HG03108 (cell line): ENCODE measurements around the gene CHPF.

Source experiments
- ATAC-seq: cut with Tn5 transposase; IDR thresholded peaks from one replicate; pipeline ENCODE4 v1.9.1; 2021; ENCODE audit warnings: moderate library complexity; ENCODE audit not compliant: unreplicated experiment

CHPF gene

DNA sequence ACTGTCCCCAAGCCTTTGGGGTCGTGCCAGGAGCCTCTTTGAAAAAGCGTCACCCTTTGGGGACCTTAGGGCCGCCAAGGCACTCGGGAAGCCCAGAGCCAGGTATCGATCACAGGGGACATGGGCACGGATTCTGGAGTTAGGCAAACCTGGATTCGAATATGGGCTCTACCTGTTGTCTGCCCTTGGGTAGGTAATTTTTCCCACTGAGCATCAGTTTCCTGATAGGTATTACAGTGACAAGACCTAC lies 9.5 kb upstream of the CHPF start:
- ATAC-seq = no peak

DNA sequence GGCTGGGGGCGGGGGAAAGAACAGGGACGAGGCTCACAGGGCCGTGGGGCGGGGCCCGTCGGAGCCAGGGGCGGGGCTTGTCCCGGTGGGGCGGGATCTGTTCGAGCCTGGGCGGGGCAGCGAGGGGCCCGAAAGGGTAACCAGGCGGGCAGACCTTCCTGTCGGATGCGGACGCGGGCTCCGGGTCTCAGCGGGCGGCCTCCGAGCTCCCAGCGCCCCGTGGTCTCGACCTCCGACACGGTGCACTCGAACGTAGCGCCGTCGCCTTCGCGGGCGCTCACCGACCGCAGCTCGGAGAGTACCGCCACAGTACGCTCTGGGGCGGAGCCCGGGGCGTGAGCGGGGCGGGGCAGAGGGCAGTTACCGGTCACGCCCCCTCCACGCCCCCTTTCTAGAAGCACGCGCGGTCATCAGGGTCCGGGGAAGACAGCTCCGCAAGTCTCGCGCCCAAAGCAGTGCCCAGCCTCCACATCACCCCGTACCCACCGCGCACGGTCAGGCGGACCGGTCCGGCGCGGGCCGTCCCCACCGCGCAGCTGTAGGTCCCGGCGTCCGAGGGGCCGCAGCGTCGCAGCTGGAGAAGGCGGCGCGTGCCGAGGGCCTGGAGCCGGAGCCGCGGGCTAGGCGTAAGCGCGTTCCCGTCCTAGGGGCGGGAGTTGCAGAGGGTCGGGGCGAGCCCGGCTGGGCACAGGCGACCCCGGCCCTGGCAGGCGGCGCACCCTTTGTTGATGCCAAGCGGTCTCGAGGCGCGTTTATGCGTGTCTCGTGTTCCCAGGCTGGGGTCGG lies 9.0 kb upstream of the CHPF start:
- ATAC-seq = peak; percentile 89

DNA sequence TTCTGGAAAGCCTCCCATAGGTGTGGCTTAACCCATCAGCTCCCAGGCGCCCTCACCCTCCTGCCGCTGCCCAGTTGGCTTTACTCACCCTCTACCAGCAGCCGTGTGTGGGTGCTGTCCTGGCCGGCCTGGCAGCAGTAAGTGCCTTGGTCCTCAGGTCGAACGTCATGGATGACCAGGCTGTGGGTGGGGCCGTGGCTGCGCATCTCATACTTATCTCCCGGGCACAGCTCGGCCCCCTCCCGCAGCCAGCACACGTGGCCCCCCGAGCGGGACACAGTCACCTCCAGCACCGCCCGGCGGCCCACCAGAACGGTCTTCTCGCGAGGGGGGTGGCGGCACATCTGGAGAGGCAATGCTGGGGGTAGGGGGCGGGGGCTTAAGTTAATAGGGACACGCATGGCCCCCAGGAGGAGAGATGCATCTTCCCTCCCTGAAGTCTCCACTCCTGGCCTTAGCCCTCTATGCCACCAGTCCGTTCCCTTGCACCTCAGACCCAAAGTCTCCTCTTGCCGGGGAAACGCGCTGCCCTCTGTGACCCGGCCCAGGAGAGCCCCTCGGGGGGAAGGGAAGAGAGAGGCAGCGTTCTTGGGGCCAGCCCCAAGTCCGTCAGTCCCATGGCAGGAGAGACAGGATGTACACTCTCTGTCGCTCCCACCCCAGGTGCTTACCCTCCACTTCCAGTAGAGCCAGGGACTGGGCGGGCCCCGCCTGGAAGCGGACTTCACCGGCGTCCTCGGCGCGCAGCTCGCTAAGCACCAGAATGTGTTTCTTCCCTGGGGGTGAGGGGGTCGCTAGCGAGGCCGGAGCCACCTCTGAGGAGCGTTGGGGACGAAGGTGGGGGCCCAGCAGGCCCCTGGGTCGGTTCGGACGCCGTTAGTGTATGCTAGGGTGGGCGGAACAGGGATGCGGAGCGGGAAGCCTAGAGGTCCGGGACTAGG lies 8.1 kb upstream of the CHPF start:
- peak; percentile 26 for ATAC-seq

DNA sequence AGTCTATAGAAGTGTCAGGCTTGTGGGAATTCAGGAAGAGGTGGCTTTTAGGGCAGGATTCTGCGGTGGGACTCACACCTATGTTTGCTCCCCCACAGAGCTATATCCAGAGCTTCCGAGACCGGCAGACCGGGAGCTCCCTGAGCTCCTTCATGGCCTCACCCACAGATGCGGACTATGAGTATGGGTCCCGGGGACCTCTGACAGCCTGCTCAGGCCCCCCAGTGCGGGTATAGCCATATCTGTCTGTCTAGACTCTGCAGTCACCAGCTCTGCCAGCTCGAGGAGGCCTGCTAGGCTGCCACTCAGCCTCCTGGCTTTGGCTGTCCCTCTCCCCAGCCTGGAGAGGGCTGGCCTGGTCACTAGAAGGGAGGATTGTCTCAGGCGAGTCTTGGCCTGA lies 6.0 kb upstream of the CHPF start:
- ATAC-seq = no peak

DNA sequence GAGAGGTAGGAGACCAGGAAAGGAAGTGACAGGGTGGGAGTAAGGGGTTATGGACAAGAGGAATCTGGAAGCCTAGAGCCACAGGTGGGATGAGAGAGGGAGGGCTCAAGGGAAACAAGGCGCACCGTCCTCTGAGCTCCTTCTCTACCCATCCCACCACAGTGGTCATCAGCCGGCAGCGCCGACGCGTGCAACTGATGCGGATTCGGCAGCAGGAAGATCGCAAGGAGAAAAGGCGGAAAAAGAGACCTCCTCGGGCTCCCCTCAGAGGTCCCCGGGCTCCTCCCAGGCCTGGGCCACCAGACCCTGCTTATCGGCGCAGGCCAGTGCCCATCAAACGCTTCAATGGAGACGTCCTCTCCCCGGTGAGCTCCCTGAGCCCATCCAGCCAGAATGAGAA lies 5.4 kb upstream of the CHPF start:
- ATAC-seq = no peak

DNA sequence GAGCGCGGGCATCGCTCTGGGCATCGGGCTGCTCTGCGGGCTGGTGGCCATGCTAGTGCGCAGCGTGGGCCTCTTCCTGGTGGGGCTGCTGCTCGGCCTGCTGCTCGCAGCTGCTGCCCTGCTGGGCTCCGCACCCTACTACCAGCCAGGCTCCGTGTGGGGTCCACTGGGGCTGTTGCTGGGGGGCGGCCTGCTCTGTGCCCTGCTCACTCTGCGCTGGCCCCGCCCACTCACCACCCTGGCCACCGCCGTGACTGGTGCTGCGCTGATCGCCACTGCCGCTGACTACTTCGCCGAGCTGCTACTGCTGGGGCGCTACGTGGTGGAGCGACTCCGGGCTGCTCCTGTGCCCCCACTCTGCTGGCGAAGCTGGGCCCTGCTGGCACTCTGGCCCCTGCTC lies 4.0 kb upstream of the CHPF start:
- no peak for ATAC-seq

DNA sequence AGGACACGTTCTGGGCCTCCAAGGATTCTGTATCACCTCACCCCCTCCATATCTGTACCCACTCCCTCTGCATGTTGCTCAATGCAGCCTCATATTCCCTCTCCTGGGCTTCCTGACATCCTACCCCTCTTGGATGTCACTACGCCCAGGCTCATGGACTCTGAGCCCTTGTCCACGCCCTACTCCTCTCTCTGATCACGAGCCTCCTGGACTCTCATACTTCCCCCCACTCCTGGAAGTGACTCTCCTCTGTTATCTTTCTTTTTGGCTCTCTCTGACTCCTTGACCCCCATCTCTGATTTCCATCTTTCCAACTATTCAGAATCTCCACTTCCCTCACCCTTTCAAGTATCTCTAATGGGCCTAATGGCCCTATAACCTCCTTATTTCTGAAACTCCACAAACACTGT lies 2.3 kb upstream of the CHPF start:
- ATAC-seq = no peak

DNA sequence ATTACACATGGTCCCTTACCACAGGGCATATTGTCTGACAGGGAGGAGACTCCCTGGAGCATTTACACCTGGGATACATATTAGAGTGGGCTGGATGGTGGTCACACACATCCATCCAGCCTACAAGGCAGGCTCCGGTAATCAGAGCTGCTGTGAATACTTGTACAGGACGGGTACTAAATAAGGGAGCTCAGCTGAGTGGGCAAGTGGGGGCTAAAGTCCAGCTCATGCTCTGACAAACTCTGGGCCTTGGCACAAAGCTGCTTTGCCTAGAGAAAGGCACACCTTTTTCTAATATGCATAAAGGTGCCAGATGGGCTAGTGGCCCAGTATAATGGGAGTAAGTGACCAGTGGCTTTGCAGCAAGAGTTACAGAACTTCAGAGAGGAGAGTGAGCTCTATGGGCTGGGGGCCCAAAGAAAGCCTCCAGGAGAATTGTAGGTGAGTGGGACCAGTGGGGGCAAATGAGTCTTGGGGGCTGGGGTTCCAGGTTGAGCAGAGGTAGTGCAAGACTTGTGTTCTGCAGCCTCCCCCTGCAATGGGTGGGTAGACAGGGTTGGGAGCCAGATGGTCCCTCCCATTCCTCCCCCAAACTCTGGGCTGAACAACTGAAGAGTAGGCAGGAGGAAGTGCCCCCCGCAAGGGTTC lies 1.8 kb upstream of the CHPF start:
- ATAC-seq = no peak

DNA sequence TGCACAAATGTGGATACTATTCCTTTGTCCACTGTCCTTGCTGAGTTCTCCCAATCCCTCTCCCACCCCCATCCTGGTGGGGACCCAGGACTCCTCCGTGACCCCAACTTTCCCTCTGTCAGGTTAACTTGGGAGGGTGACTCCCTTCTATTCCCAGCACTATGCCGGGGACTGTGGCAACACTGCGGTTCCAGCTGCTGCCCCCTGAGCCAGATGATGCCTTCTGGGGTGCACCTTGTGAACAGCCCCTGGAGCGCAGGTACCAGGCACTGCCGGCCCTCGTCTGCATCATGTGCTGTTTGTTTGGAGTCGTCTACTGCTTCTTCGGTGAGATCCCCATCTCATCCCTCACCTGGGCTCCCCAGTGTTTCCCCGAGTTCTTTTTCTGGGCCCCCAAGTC lies 958 bp upstream of the CHPF start:
- no peak for ATAC-seq

DNA sequence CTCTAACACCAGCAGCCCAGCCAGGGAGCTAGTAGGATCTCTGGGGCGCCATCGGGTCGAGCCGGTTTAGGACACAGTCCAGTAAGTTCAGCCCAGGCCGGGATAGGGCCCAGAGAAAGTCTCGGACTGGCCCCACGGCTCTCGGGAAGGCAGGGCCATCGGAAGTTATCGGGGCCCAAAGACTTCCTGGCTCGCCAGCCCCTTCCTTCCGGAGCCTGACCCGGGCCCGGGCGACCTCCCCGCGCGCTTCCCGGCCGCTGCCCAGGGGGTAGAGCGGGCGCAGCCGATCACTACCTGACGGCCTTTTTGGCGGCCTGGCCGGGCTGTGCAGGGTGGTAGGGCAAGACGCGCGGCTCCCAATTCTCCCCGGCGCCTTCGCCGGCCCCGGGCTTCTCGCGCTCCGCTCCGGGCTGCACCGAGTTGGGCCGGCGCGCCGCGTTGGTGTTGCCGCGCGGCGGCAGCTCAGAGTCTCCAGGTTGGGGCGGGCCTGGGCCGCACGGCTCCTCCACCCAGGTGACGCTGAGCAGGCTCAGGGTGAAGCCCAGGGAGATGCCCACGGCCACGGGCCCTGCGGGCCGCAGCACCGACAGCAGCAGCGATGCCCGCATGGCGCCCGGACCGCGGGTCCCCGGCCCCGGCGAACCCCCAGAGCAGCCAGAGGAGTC lies 546 bp downstream of the CHPF start:
- peak; percentile 22 for ATAC-seq

DNA sequence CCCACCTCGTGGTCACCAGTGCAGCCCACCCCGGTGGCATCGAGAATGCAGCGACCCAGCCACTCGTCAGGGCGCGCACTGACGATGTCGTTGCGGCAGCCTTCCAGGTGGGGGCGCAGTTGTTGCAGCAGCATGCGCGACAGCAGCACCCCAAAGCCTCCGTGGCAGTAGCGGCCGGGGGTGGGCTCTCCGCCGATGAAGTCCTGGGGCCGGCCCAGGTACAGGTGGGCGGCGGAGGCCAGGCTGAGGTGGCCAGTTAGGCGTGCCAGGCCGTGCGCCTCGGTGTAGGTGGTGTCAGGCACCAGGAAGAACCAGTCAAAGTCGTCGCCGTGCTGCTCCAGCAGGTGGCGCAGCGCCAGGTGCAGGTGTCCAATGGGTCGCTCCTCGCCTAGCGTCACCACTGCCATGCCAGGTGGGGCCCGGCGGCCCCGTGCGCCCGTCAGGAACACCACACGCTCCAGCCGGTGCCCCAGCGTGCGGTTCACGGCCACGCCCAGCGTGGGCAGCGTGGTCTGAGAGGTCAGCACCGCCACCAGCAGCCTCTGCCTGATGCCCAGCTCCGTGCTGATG lies 1.9 kb downstream of the CHPF start:
- peak; percentile 47 for ATAC-seq

DNA sequence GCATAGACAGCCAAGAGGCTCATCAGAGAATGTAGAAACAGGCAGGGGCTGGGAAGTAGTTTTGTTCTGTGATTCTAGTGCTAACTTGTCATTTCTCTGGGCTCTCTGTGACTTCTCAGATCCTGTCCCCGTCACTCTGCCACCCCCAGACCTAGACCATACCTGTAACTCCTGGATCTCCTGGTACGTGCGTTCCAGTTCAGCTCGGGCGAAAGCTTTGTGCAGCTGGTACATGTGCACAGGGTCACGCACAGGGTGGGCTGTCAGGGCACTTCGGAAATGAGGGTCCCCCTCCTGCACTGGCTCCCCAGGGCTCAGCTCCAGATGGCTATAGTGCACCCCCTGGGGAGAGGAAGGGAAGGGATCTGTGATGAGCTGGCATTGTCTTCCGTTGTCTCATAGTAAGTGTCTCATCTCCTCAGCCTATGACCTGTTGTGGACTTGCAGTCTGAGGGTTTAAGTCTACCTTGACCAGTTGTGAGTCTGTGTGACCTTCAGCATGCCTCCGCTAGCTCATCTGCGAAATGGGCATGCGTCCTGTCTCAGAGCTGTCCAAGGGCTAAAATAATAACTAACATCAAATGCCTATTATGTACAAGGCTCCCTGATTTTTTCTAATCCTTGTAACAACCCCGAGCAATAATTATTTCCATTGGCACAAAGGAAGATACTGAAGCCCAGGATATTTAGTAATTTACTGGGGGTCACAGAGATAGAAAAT lies 2.7 kb downstream of the CHPF start:
- no peak for ATAC-seq

DNA sequence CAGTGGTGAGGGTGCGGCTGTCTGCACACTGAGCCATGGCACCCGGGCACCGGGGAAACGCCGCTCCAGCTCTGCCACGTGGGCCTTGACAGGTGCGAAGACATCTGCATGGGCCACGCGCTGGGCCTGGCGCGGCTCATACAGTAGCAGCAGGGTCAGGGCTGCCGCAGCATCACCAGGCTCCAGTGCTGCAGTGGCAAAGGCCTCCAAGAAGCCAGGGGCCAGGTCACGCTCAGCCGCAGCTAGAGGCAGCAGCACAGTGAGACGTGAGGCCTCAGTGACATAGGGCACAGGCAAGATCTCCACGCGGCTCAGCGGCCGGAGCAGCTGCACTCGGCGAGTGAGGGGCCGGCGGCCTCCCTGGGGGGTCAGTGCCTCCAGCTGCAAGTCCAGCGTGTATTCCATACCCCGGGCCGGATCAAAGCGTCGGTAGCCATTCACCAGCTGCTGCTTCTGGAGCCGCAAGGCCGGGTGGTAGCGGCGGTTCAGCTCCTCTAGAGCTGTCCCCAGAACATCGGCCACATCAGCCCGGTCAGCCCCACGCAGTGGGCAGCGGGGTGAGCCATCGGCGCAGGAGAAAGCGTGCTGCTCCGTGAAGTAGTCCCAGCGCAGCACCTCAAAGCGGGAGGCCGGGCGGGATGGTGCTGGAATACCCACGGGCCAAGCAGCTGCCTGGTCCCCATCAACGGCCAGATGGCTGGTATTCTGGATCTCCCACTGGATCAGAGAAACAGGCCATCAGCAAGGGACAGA lies 3.5 kb downstream of the CHPF start:
- no peak for ATAC-seq

DNA sequence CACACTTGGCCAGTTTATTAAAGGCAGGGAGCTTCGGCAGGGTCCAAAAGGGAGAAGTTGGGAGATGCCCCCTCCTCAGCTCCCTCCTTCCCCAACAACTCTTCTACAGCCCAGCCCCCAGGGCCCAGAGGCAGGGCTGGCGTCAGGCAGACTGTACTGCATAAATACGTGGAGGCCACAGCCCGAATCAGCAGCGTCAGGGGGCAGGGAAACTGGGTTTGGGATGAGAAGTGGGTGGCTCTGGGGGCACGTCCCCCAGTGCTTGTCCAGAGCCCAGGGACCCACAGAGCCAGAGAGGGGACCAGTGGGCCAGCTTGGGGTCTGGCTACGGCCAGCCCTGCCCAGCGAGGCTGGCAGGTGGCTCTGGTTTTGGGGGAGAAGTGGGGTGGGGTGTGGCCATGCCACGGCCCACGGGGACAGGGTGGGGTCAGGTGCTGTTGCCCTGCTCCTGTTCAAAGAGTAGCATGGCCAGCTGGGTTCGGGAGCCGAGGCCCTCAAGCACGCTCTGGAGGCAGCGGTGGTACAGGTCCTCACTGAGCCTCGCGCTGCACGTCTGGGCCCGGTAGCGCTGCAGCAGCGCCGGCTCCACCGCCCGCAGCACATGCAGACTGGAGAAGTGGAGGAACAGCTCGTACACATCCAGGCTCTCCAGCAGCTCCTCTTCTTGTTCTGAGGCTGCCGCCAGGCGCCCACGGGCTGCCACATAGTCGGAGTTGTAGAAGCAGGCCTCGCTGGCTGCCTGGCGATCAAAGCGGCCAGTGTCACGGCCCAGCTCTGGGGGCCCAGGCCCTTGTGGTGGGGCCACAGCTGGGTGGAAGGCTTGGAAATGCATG lies 4.4 kb downstream of the CHPF start:
- ATAC-seq = no peak

DNA sequence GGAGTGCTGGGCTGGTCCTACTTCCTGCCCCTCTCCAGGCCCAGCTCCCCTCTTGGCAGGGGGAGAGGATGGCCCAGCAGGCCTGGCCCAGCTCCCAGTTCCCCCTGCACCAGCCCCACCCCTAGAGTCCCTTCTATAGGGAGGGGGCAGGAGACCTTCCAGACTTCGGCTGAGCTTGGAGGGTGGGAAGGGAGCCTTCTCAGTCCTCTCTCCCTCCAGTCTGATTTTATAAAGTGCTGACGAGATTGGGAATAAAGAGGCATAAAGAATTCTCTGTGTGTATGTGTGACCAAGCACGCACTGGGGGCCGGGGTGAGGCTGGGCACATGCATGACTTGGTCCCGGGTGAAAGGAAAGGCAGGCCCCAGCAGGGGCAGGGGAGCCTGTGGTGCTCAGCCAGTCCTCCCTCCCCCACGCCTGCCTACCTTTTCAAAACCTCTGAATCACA lies 5.1 kb downstream of the CHPF start:
- ATAC-seq = no peak

DNA sequence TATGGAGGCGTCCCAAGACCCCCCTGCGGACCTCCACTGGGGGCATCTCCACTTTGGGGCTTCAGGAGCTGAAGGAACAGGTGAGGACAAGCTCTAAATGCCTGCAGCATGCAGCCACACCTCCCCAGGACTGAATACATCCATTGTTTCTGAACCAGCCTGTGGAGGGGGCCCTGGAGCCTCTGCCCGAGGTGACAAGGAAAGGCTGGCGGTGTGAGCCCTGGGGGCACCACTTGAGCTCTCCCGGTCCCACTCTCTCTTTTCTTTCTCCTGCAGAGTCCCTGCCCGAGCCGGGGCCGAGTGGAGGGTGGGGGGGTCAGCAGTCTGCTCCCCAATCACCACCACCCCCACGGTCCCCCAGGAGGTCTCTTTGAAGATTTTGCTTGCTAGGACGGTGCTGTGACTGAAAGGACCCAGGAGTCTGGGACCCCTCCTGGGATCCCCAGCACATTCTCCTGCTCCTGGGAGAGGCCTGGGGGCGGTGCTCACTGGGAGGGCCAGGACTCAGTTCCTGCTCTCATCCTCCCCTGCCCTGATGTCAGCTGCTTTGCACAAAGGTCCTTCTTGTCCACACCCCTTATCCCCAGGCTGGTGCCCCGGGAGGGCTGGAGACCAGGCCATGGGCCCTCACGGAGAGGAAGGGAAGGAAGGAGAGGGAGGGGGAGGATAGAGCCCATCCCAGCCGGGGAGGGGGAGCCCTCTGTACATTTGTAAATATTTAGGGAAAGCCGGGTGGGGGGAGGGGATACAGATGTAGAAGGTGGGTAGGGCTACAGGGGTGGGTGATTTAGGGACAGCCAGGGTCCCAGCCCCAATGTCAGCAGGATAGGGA lies 5.7 kb downstream of the CHPF start:
- no peak for ATAC-seq

DNA sequence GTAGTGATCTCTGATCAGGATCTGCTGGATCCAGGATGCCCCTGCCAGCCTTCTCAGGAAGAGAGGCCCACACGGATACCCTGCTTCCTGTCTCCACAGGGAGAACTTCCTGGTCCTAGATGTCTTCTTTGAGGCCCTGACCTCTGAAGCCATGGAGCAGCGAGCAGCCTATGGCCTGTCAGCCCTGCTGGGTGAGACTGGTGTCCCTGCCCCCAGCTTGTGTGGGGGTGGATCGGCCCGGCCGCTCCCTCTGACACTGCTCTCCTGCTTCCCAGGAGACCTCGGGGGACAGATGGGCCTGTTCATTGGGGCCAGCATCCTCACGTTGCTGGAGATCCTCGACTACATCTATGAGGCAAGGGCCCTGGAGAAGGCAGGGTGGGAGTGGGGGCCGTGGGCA lies 6.6 kb downstream of the CHPF start:
- no peak for ATAC-seq

DNA sequence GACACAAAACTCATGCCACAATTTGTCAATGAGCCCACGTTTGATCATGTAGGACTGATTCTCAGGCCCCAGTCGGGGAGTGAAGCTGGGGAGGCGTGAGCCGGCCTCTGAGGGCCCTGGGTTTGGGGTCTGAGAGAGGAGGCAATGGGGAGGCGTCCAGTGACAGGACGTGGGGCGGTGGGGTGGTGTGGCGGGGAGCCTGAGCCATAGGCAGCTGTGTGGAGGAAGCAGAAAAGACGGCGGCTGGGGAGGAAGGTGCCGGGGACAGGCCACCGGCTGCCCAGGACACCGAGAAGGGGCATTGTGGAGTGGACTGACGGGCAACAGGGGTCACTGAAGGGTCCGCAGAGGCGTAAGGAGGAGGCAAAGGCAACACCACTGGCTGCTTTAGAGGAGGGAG lies 7.2 kb downstream of the CHPF start:
- no peak for ATAC-seq
